ENCODE data around the gene GCH1.

The GCH1 gene

DNA sequence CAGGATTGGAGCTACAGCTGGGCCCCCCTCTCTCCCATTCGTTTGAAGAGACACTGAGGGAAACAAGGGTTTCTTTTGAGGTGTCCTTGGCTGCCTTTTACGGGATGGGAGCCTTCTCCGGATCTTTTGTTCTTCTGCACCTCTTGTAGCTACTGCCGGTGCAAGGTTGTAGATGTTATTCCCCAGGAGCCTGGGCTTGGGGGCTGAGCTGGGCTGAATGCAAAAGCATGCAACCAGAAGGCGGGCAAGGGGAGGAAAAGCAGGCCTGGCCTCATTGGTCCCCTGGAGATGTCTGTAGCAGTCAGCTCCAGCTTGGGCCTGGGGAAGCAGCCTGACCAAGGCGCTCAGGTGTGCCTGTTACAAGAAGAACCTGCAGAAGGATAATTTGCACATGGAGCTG is 110.3 kb downstream of the GCH1 start:
- no peak for DNase-seq

Data from NCI-H1105 treated with DMSO at 0.1 percent for 48 hours (cell line).